Measurements from ENCODE around the gene CALML4. TPM values are rescaled to one million over a fixed set of nuclear protein-coding genes. Genes with fewer than 3 reads are reported as not detected.
"Not testable (repeated sequence)": the region's sequence is repeated elsewhere in the genome, so short reads cannot be mapped to it uniquely, and the experiment has no call there.

Gene CALML4
- total and polyA plus RNA-seq, 9 donors, result 6.7 to 14.3 (median 8.3) TPM

- no peak for DNase-seq
- H3K9me3 ChIP-seq (replicated peaks; ENCODE audit: control insufficient read depth, low read depth, low read length), result no peaks in the 10 kb centered on the region
- no CpG with 5 or more reads among the region's 13 CpGs for WGBS (ENCODE audit: insufficient coverage)
- H3K36me3 ChIP-seq (ENCODE audit: control insufficient read depth, insufficient read depth, low read length), result peaks cover 6% of the 10 kb centered on the region
- H3K27ac ChIP-seq (ENCODE audit: low read length), result no peak overlapping the region
- no peak overlapping the region for H3K4me3 ChIP-seq (ENCODE audit: low read length)
- H3K4me1 ChIP-seq (ENCODE audit: control insufficient read depth, insufficient read depth, low read length), result peaks cover 47% of the 10 kb centered on the region
- no peaks in the 10 kb centered on the region for H3K27me3 ChIP-seq (ENCODE audit: control insufficient read depth, insufficient read depth, low read length)
Observed at GRCh38 chr15:68208636-68209240, 3.6 kb upstream of the CALML4 start.

GRCh38 chr15:68208136-68208535, 3.0 kb upstream of the CALML4 start:
- Histone ChIP-seq H3K9me3 (replicated peaks; ENCODE audit: control insufficient read depth, low read depth, low read length) (no peaks in the 10 kb centered on the region), H3K4me1 (ENCODE audit: control insufficient read depth, insufficient read depth, low read length) (peaks cover 45% of the 10 kb centered on the region), H3K4me3 (ENCODE audit: low read length) (no peak overlapping the region), H3K27ac (ENCODE audit: low read length) (no peak overlapping the region), H3K36me3 (ENCODE audit: control insufficient read depth, insufficient read depth, low read length) (peaks cover 6% of the 10 kb centered on the region), H3K27me3 (ENCODE audit: control insufficient read depth, insufficient read depth, low read length) (no peaks in the 10 kb centered on the region)
- 75% methylated on average over 14 of the region's 16 CpGs for WGBS (ENCODE audit: insufficient coverage)
- DNase-seq, result no peak

GRCh38 chr15:68207176-68207935, 2.2 kb upstream of the CALML4 start:
- Histone ChIP-seq H3K27me3 (ENCODE audit: control insufficient read depth, insufficient read depth, low read length) (no peaks in the 10 kb centered on the region), H3K4me3 (ENCODE audit: low read length) (no peak overlapping the region), H3K4me1 (ENCODE audit: control insufficient read depth, insufficient read depth, low read length) (peaks cover 45% of the 10 kb centered on the region), H3K27ac (ENCODE audit: low read length) (no peak overlapping the region), H3K36me3 (ENCODE audit: control insufficient read depth, insufficient read depth, low read length) (peaks cover 6% of the 10 kb centered on the region), H3K9me3 (replicated peaks; ENCODE audit: control insufficient read depth, low read depth, low read length) (no peaks in the 10 kb centered on the region)
- DNase-seq, result no peak
- 89% methylated on average over 4 of the region's 12 CpGs for WGBS (ENCODE audit: insufficient coverage)

- peaks cover 45% of the 10 kb centered on the region for H3K4me1 ChIP-seq (ENCODE audit: control insufficient read depth, insufficient read depth, low read length)
- H3K27me3 ChIP-seq (ENCODE audit: control insufficient read depth, insufficient read depth, low read length), result no peaks in the 10 kb centered on the region
- peaks cover 6% of the 10 kb centered on the region for H3K36me3 ChIP-seq (ENCODE audit: control insufficient read depth, insufficient read depth, low read length)
- DNase-seq, result no peak
- H3K27ac ChIP-seq (ENCODE audit: low read length), result no peak overlapping the region
- H3K4me3 ChIP-seq (ENCODE audit: low read length), result no peak overlapping the region
- no peaks in the 10 kb centered on the region for H3K9me3 ChIP-seq (replicated peaks; ENCODE audit: control insufficient read depth, low read depth, low read length)
- WGBS (ENCODE audit: insufficient coverage), result 88% methylated on average over 9 of the region's 12 CpGs
Observed at GRCh38 chr15:68206711-68207151, 1.6 kb upstream of the CALML4 start.

- Histone ChIP-seq H3K36me3 (ENCODE audit: control insufficient read depth, insufficient read depth, low read length) (peaks cover 2% of the 10 kb centered on the region), H3K4me1 (ENCODE audit: control insufficient read depth, insufficient read depth, low read length) (peaks cover 42% of the 10 kb centered on the region), H3K4me3 (ENCODE audit: low read length) (no peak overlapping the region), H3K9me3 (replicated peaks; ENCODE audit: control insufficient read depth, low read depth, low read length) (no peaks in the 10 kb centered on the region), H3K27me3 (ENCODE audit: control insufficient read depth, insufficient read depth, low read length) (no peaks in the 10 kb centered on the region), H3K27ac (ENCODE audit: low read length) (peak overlapping the region; percentile 65)
- peak; percentile 84 for DNase-seq
- WGBS (ENCODE audit: insufficient coverage), result 41% methylated on average over 7 of the region's 14 CpGs
Observed at GRCh38 chr15:68205954-68206539, 915 bp upstream of the CALML4 start.

GRCh38 chr15:68205558-68205944, 419 bp upstream of the CALML4 start:
- Histone ChIP-seq H3K27me3 (ENCODE audit: control insufficient read depth, insufficient read depth, low read length) (no peaks in the 10 kb centered on the region), H3K9me3 (replicated peaks; ENCODE audit: control insufficient read depth, low read depth, low read length) (no peaks in the 10 kb centered on the region), H3K27ac (ENCODE audit: low read length) (peak overlapping the region; percentile 65), H3K4me3 (ENCODE audit: low read length) (no peak overlapping the region), H3K36me3 (ENCODE audit: control insufficient read depth, insufficient read depth, low read length) (peaks cover 2% of the 10 kb centered on the region), H3K4me1 (ENCODE audit: control insufficient read depth, insufficient read depth, low read length) (peaks cover 39% of the 10 kb centered on the region)
- WGBS (ENCODE audit: insufficient coverage), result 62% methylated on average over 8 of the region's 13 CpGs
- no peak for DNase-seq

- DNase-seq, result no peak
- peaks cover 2% of the 10 kb centered on the region for H3K36me3 ChIP-seq (ENCODE audit: control insufficient read depth, insufficient read depth, low read length)
- peak overlapping the region; percentile 3 for H3K4me3 ChIP-seq (ENCODE audit: low read length)
- no peaks in the 10 kb centered on the region for H3K27me3 ChIP-seq (ENCODE audit: control insufficient read depth, insufficient read depth, low read length)
- no peak overlapping the region for H3K27ac ChIP-seq (ENCODE audit: low read length)
- no peaks in the 10 kb centered on the region for H3K9me3 ChIP-seq (replicated peaks; ENCODE audit: control insufficient read depth, low read depth, low read length)
- 57% methylated on average over 5 of the region's 7 CpGs for WGBS (ENCODE audit: insufficient coverage)
- peaks cover 49% of the 10 kb centered on the region for H3K4me1 ChIP-seq (ENCODE audit: control insufficient read depth, insufficient read depth, low read length)
Observed at GRCh38 chr15:68204361-68204760, 771 bp downstream of the CALML4 start.

GRCh38 chr15:68203956-68204355, 1.2 kb downstream of the CALML4 start:
- peaks cover 49% of the 10 kb centered on the region for H3K4me1 ChIP-seq (ENCODE audit: control insufficient read depth, insufficient read depth, low read length)
- H3K27me3 ChIP-seq (ENCODE audit: control insufficient read depth, insufficient read depth, low read length), result no peaks in the 10 kb centered on the region
- no peaks in the 10 kb centered on the region for H3K9me3 ChIP-seq (replicated peaks; ENCODE audit: control insufficient read depth, low read depth, low read length)
- H3K36me3 ChIP-seq (ENCODE audit: control insufficient read depth, insufficient read depth, low read length), result peaks cover 2% of the 10 kb centered on the region
- H3K27ac ChIP-seq (ENCODE audit: low read length), result no peak overlapping the region
- H3K4me3 ChIP-seq (ENCODE audit: low read length), result no peak overlapping the region
- WGBS (ENCODE audit: insufficient coverage), result 89% methylated on average over 4 of the region's 5 CpGs
- DNase-seq, result no peak

GRCh38 chr15:68203486-68203885, 1.6 kb downstream of the CALML4 start:
- no peak overlapping the region for H3K27ac ChIP-seq (ENCODE audit: low read length)
- H3K4me3 ChIP-seq (ENCODE audit: low read length), result no peak overlapping the region
- WGBS (ENCODE audit: insufficient coverage), result 75% methylated on average over 4 of the region's 5 CpGs
- H3K4me1 ChIP-seq (ENCODE audit: control insufficient read depth, insufficient read depth, low read length), result peaks cover 45% of the 10 kb centered on the region
- H3K9me3 ChIP-seq (replicated peaks; ENCODE audit: control insufficient read depth, low read depth, low read length), result no peaks in the 10 kb centered on the region
- peaks cover 2% of the 10 kb centered on the region for H3K36me3 ChIP-seq (ENCODE audit: control insufficient read depth, insufficient read depth, low read length)
- DNase-seq, result no peak
- H3K27me3 ChIP-seq (ENCODE audit: control insufficient read depth, insufficient read depth, low read length), result no peaks in the 10 kb centered on the region

GRCh38 chr15:68202994-68203393, 2.1 kb downstream of the CALML4 start:
- not testable (repeated sequence) for H3K9me3 ChIP-seq (replicated peaks; ENCODE audit: control insufficient read depth, low read depth, low read length); H3K27ac ChIP-seq (ENCODE audit: low read length); DNase-seq; H3K36me3 ChIP-seq (ENCODE audit: control insufficient read depth, insufficient read depth, low read length); H3K27me3 ChIP-seq (ENCODE audit: control insufficient read depth, insufficient read depth, low read length); H3K4me3 ChIP-seq (ENCODE audit: low read length)
- H3K4me1 ChIP-seq (ENCODE audit: control insufficient read depth, insufficient read depth, low read length), result peaks cover 45% of the 10 kb centered on the region
- WGBS (ENCODE audit: insufficient coverage), result 95% methylated on average over 3 of the region's 7 CpGs
